Tibial nerve (tissue), 4 donors: Measurements from ENCODE around the gene ELMOD3.

ENCODE experiments used
- EP300 ChIP-seq, 2 donors: sonication (generic); formaldehyde crosslinking; IDR thresholded peaks; one replicate each; pipeline ENCODE4 v1.6.1; 2017; ENCODE audit warnings: antibody characterized with exemption in 2 of 2, mild to moderate bottlenecking in 1 of 2
- POLR2A ChIP-seq, 2 donors: fragments of 450-650 bp; IDR thresholded peaks; one replicate each; pipeline ENCODE4 v1.6.1; 2017; ENCODE audit warnings: antibody characterized with exemption in 2 of 2, mild to moderate bottlenecking in 2 of 2, moderate library complexity in 2 of 2
- TF ChIP-seq, protein P1 (sequence below), 5 experiments: fragments of 200-600 bp in 3 of 5; fragments of 450-650 bp in 2 of 5; sonication (generic) in 3 of 5; IDR thresholded peaks; one replicate each; pipeline ENCODE4 v1.5.1; 2016 to 2019; ENCODE audit warnings: antibody characterized with exemption in 5 of 5, mild to moderate bottlenecking in 3 of 5, moderate library complexity in 2 of 5

- no peak for TF ChIP-seq EP300 (IDR thresholded peaks at IDR 0.05)
- TF ChIP-seq, protein P1, sequence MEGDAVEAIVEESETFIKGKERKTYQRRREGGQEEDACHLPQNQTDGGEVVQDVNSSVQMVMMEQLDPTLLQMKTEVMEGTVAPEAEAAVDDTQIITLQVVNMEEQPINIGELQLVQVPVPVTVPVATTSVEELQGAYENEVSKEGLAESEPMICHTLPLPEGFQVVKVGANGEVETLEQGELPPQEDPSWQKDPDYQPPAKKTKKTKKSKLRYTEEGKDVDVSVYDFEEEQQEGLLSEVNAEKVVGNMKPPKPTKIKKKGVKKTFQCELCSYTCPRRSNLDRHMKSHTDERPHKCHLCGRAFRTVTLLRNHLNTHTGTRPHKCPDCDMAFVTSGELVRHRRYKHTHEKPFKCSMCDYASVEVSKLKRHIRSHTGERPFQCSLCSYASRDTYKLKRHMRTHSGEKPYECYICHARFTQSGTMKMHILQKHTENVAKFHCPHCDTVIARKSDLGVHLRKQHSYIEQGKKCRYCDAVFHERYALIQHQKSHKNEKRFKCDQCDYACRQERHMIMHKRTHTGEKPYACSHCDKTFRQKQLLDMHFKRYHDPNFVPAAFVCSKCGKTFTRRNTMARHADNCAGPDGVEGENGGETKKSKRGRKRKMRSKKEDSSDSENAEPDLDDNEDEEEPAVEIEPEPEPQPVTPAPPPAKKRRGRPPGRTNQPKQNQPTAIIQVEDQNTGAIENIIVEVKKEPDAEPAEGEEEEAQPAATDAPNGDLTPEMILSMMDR (IDR thresholded peaks at IDR 0.05), result no peak
- TF ChIP-seq POLR2A (IDR thresholded peaks at IDR 0.05), result no peak
These were observed 81.6 kb downstream of the ELMOD3 start for GRCh38 chr2:85435981-85436835.
